Testis (tissue), 2 donors: ENCODE results near the gene SIGLEC1.

Source experiments
- POLR2A ChIP-seq: fragments of 450-650 bp; IDR thresholded peaks from one replicate; pipeline ENCODE4 v1.6.1; 2017; ENCODE audit warnings: antibody characterized with exemption, mild to moderate bottlenecking, moderate library complexity
- TF ChIP-seq, protein P1 (sequence below), 3 experiments: fragments of 450-650 bp in 2 of 3; fragments of 200-600 bp in 1 of 3; sonication (generic) in 1 of 3; IDR thresholded peaks; one replicate each; pipeline ENCODE4 v1.5.1; 2016 to 2019; ENCODE audit warnings: antibody characterized with exemption in 3 of 3, mild to moderate bottlenecking in 2 of 3, moderate library complexity in 1 of 3

DNA sequence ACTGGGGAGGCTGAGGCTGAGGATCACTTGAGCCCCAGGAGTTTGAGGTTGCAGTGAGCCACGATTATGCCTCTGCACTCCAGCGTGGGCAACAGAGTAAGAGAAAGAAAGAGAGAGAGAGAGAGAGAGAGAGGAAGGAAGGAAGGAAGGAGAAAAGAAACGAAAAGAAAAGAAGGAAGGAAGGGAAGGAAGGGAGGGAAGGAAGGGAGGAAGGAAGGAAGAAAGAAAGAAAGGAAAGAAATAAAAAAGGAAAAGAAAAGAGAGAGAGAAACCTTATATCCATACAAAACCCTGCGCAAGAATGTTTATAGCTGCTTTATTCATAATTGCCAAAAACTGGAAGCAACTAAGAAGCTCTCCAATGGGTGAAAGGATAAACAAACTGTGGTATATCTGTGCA lies 12.0 kb upstream of the SIGLEC1 start:
- TF ChIP-seq, protein P1, sequence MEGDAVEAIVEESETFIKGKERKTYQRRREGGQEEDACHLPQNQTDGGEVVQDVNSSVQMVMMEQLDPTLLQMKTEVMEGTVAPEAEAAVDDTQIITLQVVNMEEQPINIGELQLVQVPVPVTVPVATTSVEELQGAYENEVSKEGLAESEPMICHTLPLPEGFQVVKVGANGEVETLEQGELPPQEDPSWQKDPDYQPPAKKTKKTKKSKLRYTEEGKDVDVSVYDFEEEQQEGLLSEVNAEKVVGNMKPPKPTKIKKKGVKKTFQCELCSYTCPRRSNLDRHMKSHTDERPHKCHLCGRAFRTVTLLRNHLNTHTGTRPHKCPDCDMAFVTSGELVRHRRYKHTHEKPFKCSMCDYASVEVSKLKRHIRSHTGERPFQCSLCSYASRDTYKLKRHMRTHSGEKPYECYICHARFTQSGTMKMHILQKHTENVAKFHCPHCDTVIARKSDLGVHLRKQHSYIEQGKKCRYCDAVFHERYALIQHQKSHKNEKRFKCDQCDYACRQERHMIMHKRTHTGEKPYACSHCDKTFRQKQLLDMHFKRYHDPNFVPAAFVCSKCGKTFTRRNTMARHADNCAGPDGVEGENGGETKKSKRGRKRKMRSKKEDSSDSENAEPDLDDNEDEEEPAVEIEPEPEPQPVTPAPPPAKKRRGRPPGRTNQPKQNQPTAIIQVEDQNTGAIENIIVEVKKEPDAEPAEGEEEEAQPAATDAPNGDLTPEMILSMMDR (IDR thresholded peaks at IDR 0.05), result no peak
- TF ChIP-seq POLR2A, result no peak
